DOHH2 (cell line): ENCODE data around the gene NEUROD1.

Source experiments
- H3F3A ChIP-seq: fragments of 200-600 bp; sonication (generic), shearing (Covaris generic); 2 replicates; pipeline ENCODE4 v1.6.0; 2016; ENCODE audit warnings: antibody characterized with exemption, mild to moderate bottlenecking; ENCODE audit not compliant: control insufficient read depth, insufficient read depth
- H3K27ac ChIP-seq: fragments of 200-600 bp; sonication (generic); 2 replicates; pipeline ENCODE4 v1.5.1; 2014; ENCODE audit warnings: low read depth, mild to moderate bottlenecking, low read length, moderate library complexity
- H3K27me3 ChIP-seq: fragments of 200-600 bp; sonication (generic); 2 replicates; pipeline ENCODE4 v1.6.1; 2014; ENCODE audit warnings: mild to moderate bottlenecking, low read length, mixed read lengths; ENCODE audit not compliant: control insufficient read depth
- H3K36me3 ChIP-seq: fragments of 200-600 bp; sonication (generic); 2 replicates; pipeline ENCODE4 v1.6.1; 2014; ENCODE audit warnings: mild to moderate bottlenecking, low read length, moderate library complexity, mixed read lengths; ENCODE audit not compliant: control insufficient read depth
- H3K4me1 ChIP-seq: fragments of 200-600 bp; sonication (generic); 2 replicates; pipeline ENCODE4 v1.6.1; 2014; ENCODE audit warnings: mild to moderate bottlenecking, low read length, mixed read lengths; ENCODE audit not compliant: control insufficient read depth
- H3K4me2 ChIP-seq: fragments of 200-600 bp; sonication (generic); 2 replicates; pipeline ENCODE4 v1.6.0; 2014; ENCODE audit warnings: mild to moderate bottlenecking, low read length, moderate library complexity
- H3K4me3 ChIP-seq: fragments of 200-600 bp; sonication (generic); 2 replicates; pipeline ENCODE4 v1.5.1; 2014; ENCODE audit warnings: mild to moderate bottlenecking, low read length, mixed read lengths
- H3K79me2 ChIP-seq: fragments of 200-600 bp; sonication (generic); 2 replicates; pipeline ENCODE4 v1.6.1; 2014; ENCODE audit warnings: mild to moderate bottlenecking, low read length, mixed read lengths; ENCODE audit not compliant: control insufficient read depth
- H3K9me2 ChIP-seq: fragments of 200-600 bp; sonication (generic); replicated peaks from 2 replicates; pipeline ENCODE4 v1.6.1; 2014; ENCODE audit warnings: mild to moderate bottlenecking, low read length, mixed read lengths; ENCODE audit not compliant: control insufficient read depth
- H3K9me3 ChIP-seq: fragments of 200-600 bp; sonication (generic); 2 replicates; pipeline ENCODE4 v1.6.1; 2014; ENCODE audit warnings: antibody characterized with exemption, low read length, mixed read lengths; ENCODE audit not compliant: control insufficient read depth, insufficient read depth
- H4K20me1 ChIP-seq: fragments of 200-600 bp; sonication (generic); 2 replicates; pipeline ENCODE4 v1.6.0; 2014; ENCODE audit warnings: low read depth, mild to moderate bottlenecking, antibody characterized with exemption, low read length, moderate library complexity; ENCODE audit not compliant: control insufficient read depth, insufficient read depth
- EZH2phosphoT487 ChIP-seq: fragments of 200-600 bp; sonication (generic); IDR thresholded peaks from 2 replicates; pipeline ENCODE4 v1.6.1; 2017; ENCODE audit warnings: borderline replicate concordance, mild to moderate bottlenecking, antibody characterized with exemption, low read length, moderate library complexity, mixed read lengths
- TF ChIP-seq, protein P1 (sequence below): fragments of 200-600 bp; sonication (generic); IDR thresholded peaks from one replicate; pipeline ENCODE4 v1.5.1; 2014; ENCODE audit warnings: antibody characterized with exemption, mild to moderate bottlenecking, low read depth, low read length; ENCODE audit not compliant: poor library complexity, severe bottlenecking

Gene NEUROD1

DNA sequence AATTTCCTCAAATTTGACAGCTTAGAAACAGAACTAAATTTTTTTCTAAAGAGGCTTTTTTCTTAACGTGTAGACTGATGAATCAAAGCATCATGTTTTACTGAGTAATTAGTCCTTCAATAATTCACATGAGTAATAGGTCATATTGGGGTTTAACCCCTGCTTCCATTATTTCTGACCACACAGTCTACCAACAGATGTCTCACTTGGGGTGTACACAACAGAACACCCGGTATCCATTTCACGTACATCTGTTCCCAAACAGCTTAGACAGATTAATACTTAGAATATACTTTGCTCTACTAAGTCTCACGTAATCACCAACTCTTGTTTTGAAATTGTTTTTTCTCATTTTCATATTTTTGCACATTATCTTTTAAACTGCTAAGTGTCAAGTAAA lies 38.2 kb downstream of the NEUROD1 start:
- Histone ChIP-seq H3K4me2 (no peak overlapping the region), H3K27ac (no peak overlapping the region)

GRCh38 chr2:181639686-181640085 lies 40.6 kb downstream of the NEUROD1 start:
- no peaks in the 10 kb centered on the region for H3K79me2 ChIP-seq
- no peaks in the 10 kb centered on the region for H3K27me3 ChIP-seq
- TF ChIP-seq, protein P1, sequence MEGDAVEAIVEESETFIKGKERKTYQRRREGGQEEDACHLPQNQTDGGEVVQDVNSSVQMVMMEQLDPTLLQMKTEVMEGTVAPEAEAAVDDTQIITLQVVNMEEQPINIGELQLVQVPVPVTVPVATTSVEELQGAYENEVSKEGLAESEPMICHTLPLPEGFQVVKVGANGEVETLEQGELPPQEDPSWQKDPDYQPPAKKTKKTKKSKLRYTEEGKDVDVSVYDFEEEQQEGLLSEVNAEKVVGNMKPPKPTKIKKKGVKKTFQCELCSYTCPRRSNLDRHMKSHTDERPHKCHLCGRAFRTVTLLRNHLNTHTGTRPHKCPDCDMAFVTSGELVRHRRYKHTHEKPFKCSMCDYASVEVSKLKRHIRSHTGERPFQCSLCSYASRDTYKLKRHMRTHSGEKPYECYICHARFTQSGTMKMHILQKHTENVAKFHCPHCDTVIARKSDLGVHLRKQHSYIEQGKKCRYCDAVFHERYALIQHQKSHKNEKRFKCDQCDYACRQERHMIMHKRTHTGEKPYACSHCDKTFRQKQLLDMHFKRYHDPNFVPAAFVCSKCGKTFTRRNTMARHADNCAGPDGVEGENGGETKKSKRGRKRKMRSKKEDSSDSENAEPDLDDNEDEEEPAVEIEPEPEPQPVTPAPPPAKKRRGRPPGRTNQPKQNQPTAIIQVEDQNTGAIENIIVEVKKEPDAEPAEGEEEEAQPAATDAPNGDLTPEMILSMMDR: no peak
- no peak for TF ChIP-seq EZH2phosphoT487
- no peak overlapping the region for H3K27ac ChIP-seq
- H4K20me1 ChIP-seq: no peaks in the 10 kb centered on the region
- no peaks in the 10 kb centered on the region for H3K9me3 ChIP-seq
- no peak overlapping the region for H3K4me3 ChIP-seq
- no peaks in the 10 kb centered on the region for H3K36me3 ChIP-seq
- no peaks in the 10 kb centered on the region for H3K9me2 ChIP-seq
- H3F3A ChIP-seq: no peaks in the 10 kb centered on the region
- no peak overlapping the region for H3K4me2 ChIP-seq
- no peaks in the 10 kb centered on the region for H3K4me1 ChIP-seq

More for the DNA sequence above, 38.2 kb downstream of the NEUROD1 start:
- Histone ChIP-seq H3K9me3 (no peaks in the 10 kb centered on the region), H3K4me1 (no peaks in the 10 kb centered on the region), H4K20me1 (no peaks in the 10 kb centered on the region), H3K4me3 (no peak overlapping the region), H3K79me2 (no peaks in the 10 kb centered on the region), H3K9me2 (no peaks in the 10 kb centered on the region), H3K36me3 (no peaks in the 10 kb centered on the region), H3K27me3 (no peaks in the 10 kb centered on the region), H3F3A (no peaks in the 10 kb centered on the region)
- TF ChIP-seq, protein P1: no peak
- TF ChIP-seq EZH2phosphoT487: no peak

DNA sequence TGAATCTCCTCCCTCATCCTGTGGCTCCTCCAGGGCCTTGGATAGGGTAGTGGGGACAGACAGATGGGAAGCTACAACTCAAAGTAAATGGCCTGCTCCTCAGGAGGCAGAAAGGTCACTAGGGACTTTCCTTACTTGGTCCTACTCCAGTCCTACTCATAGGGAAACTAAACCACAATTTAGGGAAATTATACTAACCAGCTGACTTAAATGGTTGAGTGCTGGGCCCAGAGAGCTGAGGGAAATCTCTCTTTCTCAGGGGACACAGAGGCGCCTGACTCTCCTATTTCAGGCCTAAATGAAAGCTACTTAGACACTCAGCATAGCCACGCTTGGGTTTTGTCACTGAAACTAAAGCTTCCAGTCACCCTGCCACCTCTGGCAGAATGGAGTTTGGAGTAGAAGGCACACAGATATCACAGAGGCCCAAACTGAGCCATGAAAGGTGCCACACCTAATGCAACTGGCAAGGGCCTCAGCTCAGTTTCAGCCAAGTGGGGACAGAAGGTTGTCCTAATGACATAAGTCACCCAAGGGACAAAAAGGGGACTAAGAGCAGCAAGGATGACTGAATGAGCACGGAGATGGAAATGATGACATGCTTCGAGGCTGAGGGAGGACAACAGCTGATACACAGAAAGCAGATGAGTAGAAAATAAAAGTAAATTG lies 47.5 kb downstream of the NEUROD1 start:
- H3F3A ChIP-seq: no peaks in the 10 kb centered on the region
- H3K4me3 ChIP-seq: no peak overlapping the region
- H3K79me2 ChIP-seq: no peaks in the 10 kb centered on the region
- H4K20me1 ChIP-seq: no peaks in the 10 kb centered on the region
- no peaks in the 10 kb centered on the region for H3K4me1 ChIP-seq
- H3K27me3 ChIP-seq: no peaks in the 10 kb centered on the region
- H3K36me3 ChIP-seq: no peaks in the 10 kb centered on the region
- H3K4me2 ChIP-seq: no peak overlapping the region
- H3K27ac ChIP-seq: no peak overlapping the region
- no peaks in the 10 kb centered on the region for H3K9me2 ChIP-seq
- H3K9me3 ChIP-seq: no peaks in the 10 kb centered on the region
- TF ChIP-seq EZH2phosphoT487: no peak
- TF ChIP-seq, protein P1: no peak
